ENCODE measurements around the gene ASB5.
"Not testable (repeated sequence)": the region's sequence is repeated elsewhere in the genome, so short reads cannot be mapped to it uniquely, and the experiment has no call there.

The ASB5 gene

GRCh38 chr4:176212351-176212750 is 56.7 kb downstream of the ASB5 start:
- not testable (repeated sequence) for DNase-seq

- no peak for DNase-seq
These were observed 58.3 kb downstream of the ASB5 start for GRCh38 chr4:176210579-176211296.

- DNase-seq: no peak
These were observed 58.9 kb downstream of the ASB5 start for GRCh38 chr4:176210101-176210500.

- DNase-seq: no peak
These were observed 59.5 kb downstream of the ASB5 start for GRCh38 chr4:176209535-176209934.

DNA sequence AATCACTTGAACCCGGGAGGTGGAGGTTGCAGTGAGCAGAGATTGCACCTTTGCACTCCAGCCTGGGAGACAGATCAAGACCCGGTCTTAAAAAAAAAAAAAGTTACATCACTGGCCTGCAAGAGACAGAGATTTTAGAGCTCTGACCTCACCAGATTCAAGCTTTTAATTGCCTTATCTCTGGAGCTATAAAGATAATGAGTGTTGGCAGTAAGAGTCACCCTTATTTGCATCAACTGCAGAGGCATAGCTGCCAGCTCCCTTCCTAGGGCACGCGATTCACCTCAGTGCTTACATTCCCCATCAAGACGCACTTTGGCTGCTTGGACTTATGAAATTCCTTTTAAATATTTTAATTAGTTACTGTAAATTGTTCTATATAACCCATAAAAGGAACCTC is 61.2 kb downstream of the ASB5 start:
- DNase-seq: no peak

GRCh38 chr4:176205299-176205698 is 63.7 kb downstream of the ASB5 start:
- no peak for DNase-seq

DNA sequence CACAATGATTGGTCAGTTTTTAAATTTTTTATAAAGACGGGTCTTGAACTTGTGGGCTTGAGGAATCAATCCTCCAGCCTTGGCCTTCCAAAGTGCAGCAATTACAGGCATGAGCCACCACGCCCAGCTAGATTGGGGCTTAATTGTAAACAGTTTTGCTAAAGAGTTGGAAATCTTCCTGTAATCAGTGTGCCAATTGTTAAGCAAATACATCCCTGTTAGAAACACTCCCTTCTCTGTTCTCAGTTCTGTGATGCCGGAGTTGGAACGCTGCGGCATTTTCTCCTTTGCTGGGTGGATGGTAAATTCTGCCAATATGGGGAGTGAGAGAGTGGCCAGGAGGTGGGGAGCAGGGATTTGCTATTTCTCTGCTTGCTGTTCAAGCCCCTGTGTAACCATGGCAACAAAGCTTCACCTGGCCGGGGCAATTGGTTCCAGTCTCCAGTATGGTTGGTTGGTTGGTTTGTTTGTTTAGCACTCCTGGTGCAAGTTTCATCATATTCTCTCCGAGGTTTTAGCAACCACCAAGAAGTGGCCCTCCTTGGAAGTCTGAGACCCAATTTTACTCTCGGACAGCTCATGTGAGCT is 70.6 kb downstream of the ASB5 start:
- DNase-seq: no peak

DNA sequence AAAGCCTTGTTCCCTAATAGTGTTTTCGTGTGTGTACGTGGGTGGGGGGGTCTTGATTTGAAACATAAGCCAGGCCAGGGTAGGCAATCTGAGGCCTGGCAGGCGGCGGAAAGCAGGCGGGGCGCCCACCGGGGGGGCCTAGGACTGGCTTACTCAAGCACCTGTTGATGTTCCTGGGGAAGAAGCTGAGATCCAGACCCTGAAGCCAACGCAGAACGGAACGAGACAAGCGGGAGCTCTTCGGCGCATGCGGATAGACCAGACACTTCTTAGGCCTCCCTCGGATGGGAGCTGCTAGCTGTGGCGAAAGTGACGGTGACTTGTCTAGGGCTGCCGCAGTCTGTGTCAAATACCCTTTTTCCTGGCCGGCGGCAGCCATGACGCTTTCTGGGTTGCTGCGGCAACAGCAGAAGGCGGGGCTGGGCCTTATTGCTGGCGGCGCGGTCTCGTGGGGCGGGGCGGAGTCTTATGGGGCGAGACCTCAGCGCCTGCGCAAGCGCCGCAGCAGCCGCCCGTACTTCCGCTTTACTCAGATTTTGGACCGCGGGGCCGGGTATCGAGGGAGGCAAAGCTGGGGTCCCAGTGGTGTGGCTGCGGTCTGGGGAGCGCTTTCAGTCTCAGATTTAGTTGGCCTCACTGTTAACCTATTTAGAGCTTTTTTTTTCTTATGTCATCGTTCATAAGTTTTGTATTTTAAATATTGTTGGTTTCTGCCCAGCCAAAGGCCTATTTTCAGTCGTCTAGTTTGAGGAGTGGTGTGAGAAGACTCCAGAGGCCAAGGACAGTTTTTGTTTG is 73.6 kb downstream of the ASB5 start, which contains the start of gene SPATA4:
Gene SPATA4 (minus strand): TSS at position 402 of the 795 bp plus-strand sequence. CDS start 23 bp downstream, at position 379.
- peak; percentile 93 for DNase-seq

- DNase-seq: no peak
These were observed 75.1 kb downstream of the ASB5 start for GRCh38 chr4:176193938-176194337.

GRCh38 chr4:176193126-176193525 is 75.9 kb downstream of the ASB5 start:
- DNase-seq: no peak

DNA sequence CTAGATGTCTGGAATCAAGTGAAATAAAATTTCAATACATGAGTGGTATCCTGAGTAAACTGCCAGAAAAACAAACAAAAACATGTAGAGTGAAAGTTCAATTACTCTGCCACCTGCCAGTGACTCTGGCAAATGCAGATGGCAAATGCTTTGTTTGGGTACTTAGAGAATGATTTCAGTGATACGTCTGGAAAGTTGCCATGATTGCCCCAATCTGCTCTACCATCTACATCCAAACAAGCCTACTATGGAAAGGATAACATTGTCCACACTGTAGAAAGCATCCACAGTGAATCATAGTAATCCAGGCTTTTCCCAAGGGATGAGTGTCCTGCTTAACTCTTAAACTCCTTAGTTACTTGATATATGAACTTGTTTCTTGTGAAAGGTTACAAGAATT is 77.0 kb downstream of the ASB5 start:
- DNase-seq: no peak

DNA sequence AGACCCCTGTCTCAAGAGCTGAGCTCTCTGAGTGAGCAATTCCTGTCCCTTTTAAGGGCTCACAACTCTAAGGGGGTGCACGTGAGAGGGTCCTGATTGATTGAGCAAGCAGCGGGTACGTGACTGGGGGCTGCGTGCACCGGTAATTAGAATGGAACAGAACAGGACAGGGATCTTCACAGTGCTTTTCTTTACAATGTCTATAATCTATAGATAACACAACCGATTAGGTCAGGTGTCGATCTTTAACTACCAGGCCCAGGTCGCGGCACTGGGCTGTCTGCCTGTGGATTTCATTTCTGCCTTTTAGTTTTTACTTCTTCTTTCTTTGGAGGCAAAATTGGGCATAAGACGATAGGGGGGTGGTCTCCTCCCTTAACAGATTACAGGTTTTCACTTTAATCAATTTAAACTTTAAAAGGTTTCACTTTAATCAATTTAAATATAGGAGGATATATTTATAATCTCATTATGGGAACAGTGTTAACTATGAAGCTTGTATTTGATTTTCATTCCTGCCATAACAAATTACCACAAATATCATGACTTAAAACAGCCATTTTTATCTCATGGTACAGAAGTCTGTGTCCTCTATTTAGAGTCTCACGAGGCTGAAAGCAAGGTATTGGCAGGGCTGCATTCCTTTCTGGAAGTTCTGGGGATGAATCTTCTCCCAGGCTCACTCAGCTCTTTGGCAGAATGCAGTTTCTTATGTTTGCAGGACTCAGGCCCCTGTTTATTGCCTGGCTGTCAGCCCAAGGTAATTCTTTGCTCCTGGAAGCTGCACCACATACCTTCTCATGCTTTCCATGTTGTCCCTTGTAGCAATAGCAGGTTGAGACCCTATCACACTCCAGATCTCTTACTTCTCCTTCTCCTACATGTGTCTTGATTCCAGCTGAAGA is 78.9 kb downstream of the ASB5 start:
- no peak for DNase-seq

- DNase-seq: no peak
These were observed 80.4 kb downstream of the ASB5 start for GRCh38 chr4:176188654-176189053.

GRCh38 chr4:176187624-176188023 is 81.4 kb downstream of the ASB5 start:
- DNase-seq: no peak

- DNase-seq: no peak
These were observed 82.2 kb downstream of the ASB5 start for GRCh38 chr4:176186671-176187395.

DNA sequence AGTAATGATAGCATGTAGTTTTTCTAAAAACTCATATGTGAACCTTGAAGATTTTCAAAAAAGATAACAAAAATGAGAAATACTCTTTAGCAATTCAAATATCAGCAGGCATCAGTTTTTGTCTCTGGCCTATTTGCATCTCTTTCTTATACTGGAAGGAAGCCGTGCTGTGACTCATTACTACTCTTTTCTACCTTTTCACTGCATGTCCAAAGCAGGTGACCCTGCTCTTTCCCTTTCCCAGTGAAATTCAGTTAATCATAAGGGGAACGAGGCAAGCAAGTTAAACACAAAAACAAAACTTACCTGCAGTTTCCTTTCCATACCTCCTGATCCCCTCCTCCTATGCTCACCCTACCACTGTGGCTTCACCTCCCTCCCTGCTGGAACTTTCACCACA is 83.0 kb downstream of the ASB5 start:
- DNase-seq: no peak

DNA sequence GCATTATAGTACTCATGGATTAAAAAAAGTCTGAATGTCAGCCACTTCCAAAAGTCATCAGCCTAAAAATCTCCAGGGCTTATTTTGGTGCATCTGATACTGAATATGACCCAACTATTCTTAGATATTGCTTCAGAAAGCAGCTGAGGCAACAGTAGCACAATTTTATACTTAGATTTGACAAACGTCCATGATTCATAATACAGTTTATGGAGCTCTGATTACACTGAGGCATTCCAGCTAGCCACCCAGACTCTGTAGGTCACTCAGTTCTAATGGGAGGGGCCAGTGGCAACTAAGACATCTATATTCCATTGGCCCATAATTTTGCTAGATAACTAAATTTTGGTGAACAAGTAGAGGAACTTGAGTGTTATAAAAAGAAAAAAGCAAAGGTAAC is 84.0 kb downstream of the ASB5 start:
- DNase-seq: no peak
